WTC11 (cell line): ENCODE measurements around the gene CENPN. TPM values are rescaled to one million over a fixed set of nuclear protein-coding genes. Genes with fewer than 3 reads are reported as not detected.

Experiments
- ATAC-seq: fragments of 200-7000 bp; cut with Tn5 transposase; 2 replicates; pipeline ENCODE4 v1.10.0; 2021; ENCODE audit warnings: mild to moderate bottlenecking, moderate library complexity
- Bru-seq: library from RNA; stranded (reverse); fragments of 400-500 nt; gene quantifications from one replicate; lab custom pipeline; 2021; lab: Mats Ljungman, UMichigan
- CTCF ChIA-PET: fragments of 300-600 bp; sonication (Branson Sonifier 250); formaldehyde crosslinking; loops from one replicate; lab custom pipeline; 2021; ENCODE audit warnings: antibody characterized with exemption; lab: Charles Lee
- POLR2A ChIA-PET: fragments of 350-600 bp; sonication (Branson Sonifier 250); formaldehyde crosslinking; loops from one replicate; lab custom pipeline; 2021; ENCODE audit warnings: antibody characterized with exemption; lab: Charles Lee
- DNase-seq: peaks from one replicate; pipeline ENCODE4 v3.0.0; 2021; ENCODE audit warnings: low spot score
- H3K27ac Mint-ChIP-seq: 2 replicates; pipeline ENCODE4 v1.8.0; 2021; ENCODE audit warnings: mixed read lengths
- H3K27me3 Mint-ChIP-seq: 2 replicates; pipeline ENCODE4 v1.8.0; 2021; ENCODE audit warnings: low read depth, mild to moderate bottlenecking, moderate library complexity, mixed read lengths
- H3K36me3 Mint-ChIP-seq: 2 replicates; pipeline ENCODE4 v1.8.0; 2021; ENCODE audit warnings: mixed read lengths
- H3K4me1 Mint-ChIP-seq: 2 replicates; pipeline ENCODE4 v1.8.0; 2022; ENCODE audit warnings: mixed read lengths
- H3K4me3 Mint-ChIP-seq: 2 replicates; pipeline ENCODE4 v1.8.0; 2021; ENCODE audit warnings: mild to moderate bottlenecking, moderate library complexity, mixed read lengths
- H3K9me3 Mint-ChIP-seq: 2 replicates; pipeline ENCODE4 v1.8.0; 2021; ENCODE audit warnings: mixed read lengths
- ARID4B ChIP-seq: sonication (generic); formaldehyde crosslinking; IDR thresholded peaks from 2 replicates; pipeline ENCODE4 v1.8.0; 2023; ENCODE audit warnings: missing genetic modification reagents, mild to moderate bottlenecking, borderline replicate concordance
- CREM ChIP-seq: sonication (generic); formaldehyde crosslinking; IDR thresholded peaks from 2 replicates; pipeline ENCODE4 v1.8.1; 2022; ENCODE audit warnings: mild to moderate bottlenecking, missing genetic modification reagents, moderate library complexity
- E2F4 ChIP-seq: sonication (generic); formaldehyde crosslinking; IDR thresholded peaks from 2 replicates; pipeline ENCODE4 v1.8.1; 2022; ENCODE audit warnings: low read depth, mild to moderate bottlenecking, moderate library complexity, missing genetic modification reagents, borderline replicate concordance
- ELF4 ChIP-seq: sonication (generic); formaldehyde crosslinking; IDR thresholded peaks from 2 replicates; pipeline ENCODE4 v1.8.1; 2022; ENCODE audit warnings: low read depth, mild to moderate bottlenecking, moderate library complexity, missing genetic modification reagents
- FOXJ3 ChIP-seq: sonication (generic); formaldehyde crosslinking; IDR thresholded peaks from 2 replicates; pipeline ENCODE4 v1.9.0; 2021; ENCODE audit warnings: missing genetic modification reagents, mild to moderate bottlenecking, borderline replicate concordance
- FOXK1 ChIP-seq: sonication (generic); formaldehyde crosslinking; IDR thresholded peaks from 2 replicates; pipeline ENCODE4 v1.8.0; 2022; ENCODE audit warnings: mild to moderate bottlenecking, moderate library complexity, missing genetic modification reagents
- FOXP1 ChIP-seq: sonication (generic); formaldehyde crosslinking; IDR thresholded peaks from 2 replicates; pipeline ENCODE4 v1.8.0; 2022; ENCODE audit warnings: missing genetic modification reagents, mild to moderate bottlenecking, moderate library complexity, borderline replicate concordance
- GABPB1 ChIP-seq: sonication (generic); formaldehyde crosslinking; IDR thresholded peaks from 2 replicates; pipeline ENCODE4 v1.8.1; 2023; ENCODE audit warnings: mild to moderate bottlenecking, missing genetic modification reagents
- MAX ChIP-seq: sonication (generic); formaldehyde crosslinking; IDR thresholded peaks from 2 replicates; pipeline ENCODE4 v1.8.0; 2022; ENCODE audit warnings: mild to moderate bottlenecking, missing genetic modification reagents
- NFE2L1 ChIP-seq: sonication (generic); formaldehyde crosslinking; IDR thresholded peaks from 2 replicates; pipeline ENCODE4 v1.8.1; 2023; ENCODE audit warnings: missing genetic modification reagents
- PRDM15 ChIP-seq: sonication (generic); formaldehyde crosslinking; IDR thresholded peaks from 2 replicates; pipeline ENCODE4 v1.8.0; 2022; ENCODE audit warnings: missing genetic modification reagents
- PREB ChIP-seq: sonication (generic); formaldehyde crosslinking; IDR thresholded peaks from 2 replicates; pipeline ENCODE4 v1.8.1; 2022; ENCODE audit warnings: mild to moderate bottlenecking, missing genetic modification reagents, moderate library complexity, borderline replicate concordance
- RORB ChIP-seq: fragments of 250-450 bp; sonication (Bioruptor Pico); IDR thresholded peaks from 2 replicates; pipeline ENCODE4 v1.9.0; 2021; ENCODE audit warnings: mild to moderate bottlenecking
- TEAD1 ChIP-seq: sonication (generic); formaldehyde crosslinking; IDR thresholded peaks from 2 replicates; pipeline ENCODE4 v1.8.0; 2022; ENCODE audit warnings: mild to moderate bottlenecking, missing genetic modification reagents
- USF2 ChIP-seq: sonication (generic); formaldehyde crosslinking; IDR thresholded peaks from 2 replicates; pipeline ENCODE4 v1.8.1; 2023; ENCODE audit warnings: mild to moderate bottlenecking, missing genetic modification reagents, moderate library complexity
- ZNF138 ChIP-seq: sonication (generic); formaldehyde crosslinking; conservative IDR thresholded peaks from 2 replicates; pipeline ENCODE4 v1.8.1; 2022; ENCODE audit warnings: mild to moderate bottlenecking, moderate library complexity, missing genetic modification reagents
- ZNF263 ChIP-seq: sonication (generic); formaldehyde crosslinking; IDR thresholded peaks from 2 replicates; pipeline ENCODE4 v1.8.1; 2022; ENCODE audit warnings: low read depth, mild to moderate bottlenecking, moderate library complexity, missing genetic modification reagents
- ZNF512 ChIP-seq: sonication (generic); formaldehyde crosslinking; IDR thresholded peaks from 2 replicates; pipeline ENCODE4 v1.8.1; 2022; ENCODE audit warnings: missing genetic modification reagents, borderline replicate concordance
- long read RNA-seq, 3 experiments: library from RNA in 1 of 3; library from capped mRNA in 1 of 3; library from polyadenylated mRNA in 1 of 3; unstranded in 2 of 3; stranded (forward) in 1 of 3; transcript quantifications; one replicate each; pipeline ENCODE4 v2.0.0, GENCODE V29; 2021
- total RNA-seq: library from RNA; stranded (reverse); gene quantifications from 3 replicates; pipeline ENCODE4 v1.2.3, GENCODE V29; 2021

Gene CENPN
- total RNA-seq (47.4 to 49.7 TPM (median 48.5 TPM) in 3 replicates), Bru-seq, nascent RNA (percentile 83 among the genes with signal in this experiment)
- long read RNA-seq, experiment 1, transcript CENPN-201 (7 exons, 1,398 nt): minor isoform, 71 of 184 reads
- long read RNA-seq, experiment 1, transcript CENPN-204 (10 exons, 971 nt): minor isoform, 17 of 184 reads
- long read RNA-seq, experiment 1, transcript CENPN-202 (11 exons, 2,481 nt): major isoform, 74 of 184 reads
- long read RNA-seq, experiment 1, partial matches to known transcripts: 6 of 184 reads
- long read RNA-seq, experiment 1, other reads (novel, unspliced or antisense): 16 of 184 reads
- long read RNA-seq, experiment 2, transcript CENPN-201 (7 exons, 1,398 nt): major isoform, 17 of 44 reads
- long read RNA-seq, experiment 2, partial matches to known transcripts: 17 of 44 reads
- long read RNA-seq, experiment 2, other reads (novel, unspliced or antisense): 8 of 44 reads
- long read RNA-seq, experiment 3, transcript CENPN-202 (11 exons, 2,481 nt): major isoform, 36 of 67 reads
- long read RNA-seq, experiment 3, transcript CENPN-201 (7 exons, 1,398 nt): minor isoform, 6 of 67 reads
- long read RNA-seq, experiment 3, transcript CENPN-204 (10 exons, 971 nt): minor isoform, 7 of 67 reads
- long read RNA-seq, experiment 3, partial matches to known transcripts: 2 of 67 reads
- long read RNA-seq, experiment 3, other reads (novel, unspliced or antisense): 16 of 67 reads

GRCh38 chr16:81006813-81007695, at the start of gene CENPN, which contains the start of gene CMC2:
CENPN (plus strand) TSS chr16:81007214; CDS start chr16:81011940, 4,726 bp downstream.
CMC2 (minus strand) TSS chr16:81006885; CDS start chr16:80997394, 9,491 bp downstream.
- peak within 1 kb of the TSS; percentile 99 for H3K4me3 Mint-ChIP-seq
- peaks cover 22% of the 10 kb centered on the region for H3K4me1 Mint-ChIP-seq
- H3K36me3 Mint-ChIP-seq: peaks cover 9% of the 10 kb centered on the region
- H3K27ac Mint-ChIP-seq: peak within 1 kb of the TSS; percentile 100
- DNase-seq (peak; percentile 96), ATAC-seq (peak; percentile 92)
- ChIA-PET POLR2A (interaction anchor here (0.6 to 1.4 kb wide), 8 partner anchors 16 to 706 kb away, joined by 3 to 7 read pairs (median 3); partner anchors contain the start of genes ATMIN and GAN), CTCF (interaction anchor here (0.7 to 2.6 kb wide), 3 partner anchors 19 to 33 kb away, joined by 3 to 23 read pairs (median 3); partner anchors contain the start of gene ATMIN)
- H3K27me3 Mint-ChIP-seq: no peaks in the 10 kb centered on the region
- no peaks in the 10 kb centered on the region for H3K9me3 Mint-ChIP-seq
- TF ChIP-seq FOXK1 (CRISPR knock-in tag) (peak; percentile 20; the same call in 1 of the 2 replicates), FOXP1 (CRISPR knock-in tag) (peak; percentile 62), PRDM15 (CRISPR knock-in tag) (0 out of 2 replicates have a peak, but pooled peaks have one; percentile 36), NFE2L1 (peak; percentile 61; the same call in 1 of the 2 replicates), CREM (CRISPR knock-in tag) (peak; percentile 86), MAX (CRISPR knock-in tag) (peak; percentile 68), FOXJ3 (no peak), RORB (CRISPR knock-in tag) (no peak), ZNF263 (peak; percentile 92), ZNF512 (no peak), E2F4 (peak; percentile 98), TEAD1 (CRISPR knock-in tag) (0 out of 2 replicates have a peak, but pooled peaks have one; percentile 31), PREB (CRISPR knock-in tag) (peak; percentile 1; the same call in 1 of the 2 replicates), ARID4B (CRISPR knock-in tag) (0 out of 2 replicates have a peak, but pooled peaks have one; percentile 12), GABPB1 (CRISPR knock-in tag) (peak; percentile 57), USF2 (CRISPR knock-in tag) (peak; percentile 97), ELF4 (CRISPR knock-in tag) (no peak), ZNF138 (CRISPR knock-in tag) (no peak)
